Neural progenitor cell (in vitro differentiated cells): ENCODE results near the gene CEP290.

Experiments used
- EZH2phosphoT487 ChIP-seq: fragments of 200-600 bp; sonication (generic); IDR thresholded peaks from 2 replicates; pipeline ENCODE4 v1.6.1; 2017; ENCODE audit warnings: antibody characterized with exemption
- TF ChIP-seq, protein P1 (sequence below): fragments of 200-600 bp; sonication (generic); IDR thresholded peaks from 2 replicates; pipeline ENCODE4 v1.5.1; 2017; ENCODE audit warnings: antibody characterized with exemption, mild to moderate bottlenecking

DNA sequence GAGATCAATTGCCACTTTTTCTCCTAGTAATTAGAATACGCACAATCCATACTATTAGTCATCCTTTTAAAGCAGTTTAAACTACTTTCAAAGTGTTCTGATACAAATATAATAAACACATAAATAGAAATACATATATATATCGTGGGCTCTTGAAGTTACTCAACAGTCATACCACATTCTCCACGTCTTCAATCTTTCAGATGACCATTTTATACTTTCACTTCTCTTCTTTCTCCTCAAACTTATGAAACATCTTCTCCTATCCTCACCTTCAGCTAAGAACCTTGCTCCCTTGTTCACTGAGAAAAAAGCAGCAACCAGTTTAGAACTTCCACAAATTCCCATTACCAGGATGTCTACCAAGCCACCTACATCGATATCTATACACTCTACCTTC is 19.2 kb downstream of the CEP290 start:
- TF ChIP-seq, protein P1, sequence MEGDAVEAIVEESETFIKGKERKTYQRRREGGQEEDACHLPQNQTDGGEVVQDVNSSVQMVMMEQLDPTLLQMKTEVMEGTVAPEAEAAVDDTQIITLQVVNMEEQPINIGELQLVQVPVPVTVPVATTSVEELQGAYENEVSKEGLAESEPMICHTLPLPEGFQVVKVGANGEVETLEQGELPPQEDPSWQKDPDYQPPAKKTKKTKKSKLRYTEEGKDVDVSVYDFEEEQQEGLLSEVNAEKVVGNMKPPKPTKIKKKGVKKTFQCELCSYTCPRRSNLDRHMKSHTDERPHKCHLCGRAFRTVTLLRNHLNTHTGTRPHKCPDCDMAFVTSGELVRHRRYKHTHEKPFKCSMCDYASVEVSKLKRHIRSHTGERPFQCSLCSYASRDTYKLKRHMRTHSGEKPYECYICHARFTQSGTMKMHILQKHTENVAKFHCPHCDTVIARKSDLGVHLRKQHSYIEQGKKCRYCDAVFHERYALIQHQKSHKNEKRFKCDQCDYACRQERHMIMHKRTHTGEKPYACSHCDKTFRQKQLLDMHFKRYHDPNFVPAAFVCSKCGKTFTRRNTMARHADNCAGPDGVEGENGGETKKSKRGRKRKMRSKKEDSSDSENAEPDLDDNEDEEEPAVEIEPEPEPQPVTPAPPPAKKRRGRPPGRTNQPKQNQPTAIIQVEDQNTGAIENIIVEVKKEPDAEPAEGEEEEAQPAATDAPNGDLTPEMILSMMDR = no peak
- no peak for TF ChIP-seq EZH2phosphoT487
